HFFc6 (cell line): ENCODE results near the gene LDLRAD4. TPM values are rescaled to one million over a fixed set of nuclear protein-coding genes. Genes with fewer than 3 reads are reported as not detected.

Source experiments
- DNase-seq: peaks from one replicate; pipeline ENCODE4 v3.0.0-alpha.2; 2018
- H3K27ac Mint-ChIP-seq: 2 replicates; pipeline ENCODE4 v1.8.0; 2020; ENCODE audit warnings: mild to moderate bottlenecking, mixed read lengths
- H3K27me3 Mint-ChIP-seq: 2 replicates; pipeline ENCODE4 v1.8.0; 2021; ENCODE audit warnings: mild to moderate bottlenecking, moderate library complexity, mixed read lengths; ENCODE audit not compliant: insufficient read depth
- H3K36me3 Mint-ChIP-seq: 2 replicates; pipeline ENCODE4 v1.8.0; 2021; ENCODE audit warnings: low read depth, mixed read lengths
- H3K4me1 Mint-ChIP-seq: 2 replicates; pipeline ENCODE4 v1.8.0; 2020; ENCODE audit warnings: low read depth, mixed read lengths
- H3K4me3 Mint-ChIP-seq: 2 replicates; pipeline ENCODE4 v1.8.0; 2020; ENCODE audit warnings: mild to moderate bottlenecking, moderate library complexity, mixed read lengths
- H3K9me3 Mint-ChIP-seq: 2 replicates; pipeline ENCODE4 v1.8.0; 2020; ENCODE audit warnings: mild to moderate bottlenecking, mixed read lengths
- CTCF ChIP-seq: fragments of 200-600 bp; sonication (generic); IDR thresholded peaks from 2 replicates; pipeline ENCODE4 v1.5.0; 2021; ENCODE audit warnings: antibody characterized with exemption, mild to moderate bottlenecking
- total RNA-seq, 6 experiments: library from RNA; stranded (reverse); fragmentation: NEBNext Ultra II Directional; extraction: Animal tissue kit (Norgen Biotek cat#: 25700); gene quantifications; 2 replicates in 1 of 6; 3 replicates in 5 of 6; pipeline ENCODE4 v1.2.3, GENCODE V29; 2021

LDLRAD4 gene
- total RNA-seq, 6 experiments from 2014 or later = not detected

- H3K27me3 Mint-ChIP-seq = peaks cover 7% of the 10 kb centered on the region
- peaks cover 28% of the 10 kb centered on the region; the same call in 1 of the 2 replicates for H3K9me3 Mint-ChIP-seq
- H3K27ac Mint-ChIP-seq = no peak overlapping the region
- H3K4me1 Mint-ChIP-seq = no peaks in the 10 kb centered on the region
- no peak overlapping the region for H3K4me3 Mint-ChIP-seq
- no peak for DNase-seq
- H3K36me3 Mint-ChIP-seq = no peaks in the 10 kb centered on the region
- TF ChIP-seq CTCF = no peak
Observed at GRCh38 chr18:13427354-13427753, 208.8 kb downstream of the LDLRAD4 start.

- Mint-ChIP-seq H3K9me3 (peaks cover 28% of the 10 kb centered on the region; the same call in 1 of the 2 replicates), H3K36me3 (no peaks in the 10 kb centered on the region), H3K27ac (no peak overlapping the region), H3K4me3 (no peak overlapping the region), H3K4me1 (no peaks in the 10 kb centered on the region), H3K27me3 (peaks cover 7% of the 10 kb centered on the region)
- no peak for DNase-seq
- TF ChIP-seq CTCF = no peak
Observed at GRCh38 chr18:13428319-13428718, 209.8 kb downstream of the LDLRAD4 start.

- peaks cover 7% of the 10 kb centered on the region for H3K27me3 Mint-ChIP-seq
- no peaks in the 10 kb centered on the region for H3K4me1 Mint-ChIP-seq
- H3K9me3 Mint-ChIP-seq = peaks cover 21% of the 10 kb centered on the region; the same call in 1 of the 2 replicates
- no peak overlapping the region for H3K4me3 Mint-ChIP-seq
- TF ChIP-seq CTCF = no peak
- no peak for DNase-seq
- no peaks in the 10 kb centered on the region for H3K36me3 Mint-ChIP-seq
- H3K27ac Mint-ChIP-seq = no peak overlapping the region
Observed at GRCh38 chr18:13429016-13429415, 210.5 kb downstream of the LDLRAD4 start.

- H3K9me3 Mint-ChIP-seq = peaks cover 13% of the 10 kb centered on the region; the same call in 1 of the 2 replicates
Observed at GRCh38 chr18:13429884-13430510, 211.4 kb downstream of the LDLRAD4 start.

GRCh38 chr18:13430663-13431062 lies 212.1 kb downstream of the LDLRAD4 start:
- H3K36me3 Mint-ChIP-seq = no peaks in the 10 kb centered on the region

More at GRCh38 chr18:13429884-13430510, 211.4 kb downstream of the LDLRAD4 start:
- TF ChIP-seq CTCF = no peak
- Mint-ChIP-seq H3K4me3 (no peak overlapping the region), H3K27me3 (peaks cover 7% of the 10 kb centered on the region), H3K27ac (no peak overlapping the region), H3K4me1 (no peaks in the 10 kb centered on the region), H3K36me3 (no peaks in the 10 kb centered on the region)
- no peak for DNase-seq

More at GRCh38 chr18:13430663-13431062, 212.1 kb downstream of the LDLRAD4 start:
- no peak overlapping the region for H3K4me3 Mint-ChIP-seq
- H3K27me3 Mint-ChIP-seq = peaks cover 7% of the 10 kb centered on the region
- H3K27ac Mint-ChIP-seq = no peak overlapping the region
- peaks cover 3% of the 10 kb centered on the region; the same call in 1 of the 2 replicates for H3K4me1 Mint-ChIP-seq
- H3K9me3 Mint-ChIP-seq = peaks cover 13% of the 10 kb centered on the region; the same call in 1 of the 2 replicates
- DNase-seq = no peak
- no peak for TF ChIP-seq CTCF
